Mesothelial cell of epicardium (in vitro differentiated cells): ENCODE measurements around the gene PHAF1. TPM values are rescaled to one million over a fixed set of nuclear protein-coding genes. Genes with fewer than 3 reads are reported as not detected.

Source experiments
- DNase-seq, 2 experiments: peaks; one replicate each; pipeline ENCODE4 v3.0.0; 2021; ENCODE audit warnings: low spot score in 2 of 2; ENCODE audit not compliant: unreplicated experiment in 2 of 2
- H3K27ac Mint-ChIP-seq: 2 replicates; pipeline ENCODE4 v1.8.0; 2021; ENCODE audit warnings: mixed read lengths
- H3K27me3 Mint-ChIP-seq: 2 replicates; pipeline ENCODE4 v1.8.0; 2021; ENCODE audit warnings: low read depth, mixed read lengths
- H3K36me3 Mint-ChIP-seq: 2 replicates; pipeline ENCODE4 v1.8.0; 2021; ENCODE audit warnings: mixed read lengths
- H3K4me1 Mint-ChIP-seq: 2 replicates; pipeline ENCODE4 v1.8.0; 2021; ENCODE audit warnings: mixed read lengths
- H3K4me3 Mint-ChIP-seq: 2 replicates; pipeline ENCODE4 v1.8.0; 2021; ENCODE audit warnings: mild to moderate bottlenecking, moderate library complexity, mixed read lengths
- H3K9me3 Mint-ChIP-seq: 2 replicates; pipeline ENCODE4 v1.8.0; 2021; ENCODE audit warnings: mixed read lengths
- total RNA-seq: library from RNA; stranded (reverse); gene quantifications from 3 replicates; pipeline ENCODE4 v1.2.1, GENCODE V29; 2021
- TF ChIP-seq, protein P1 (sequence below): fragments of 200-600 bp; sonication (generic); IDR thresholded peaks from one replicate; pipeline ENCODE4 v1.5.0; 2021; ENCODE audit warnings: antibody characterized with exemption; ENCODE audit not compliant: unreplicated experiment

PHAF1 gene
- total RNA-seq, 1 donor from 2014 or later, result 20.9 TPM

DNA sequence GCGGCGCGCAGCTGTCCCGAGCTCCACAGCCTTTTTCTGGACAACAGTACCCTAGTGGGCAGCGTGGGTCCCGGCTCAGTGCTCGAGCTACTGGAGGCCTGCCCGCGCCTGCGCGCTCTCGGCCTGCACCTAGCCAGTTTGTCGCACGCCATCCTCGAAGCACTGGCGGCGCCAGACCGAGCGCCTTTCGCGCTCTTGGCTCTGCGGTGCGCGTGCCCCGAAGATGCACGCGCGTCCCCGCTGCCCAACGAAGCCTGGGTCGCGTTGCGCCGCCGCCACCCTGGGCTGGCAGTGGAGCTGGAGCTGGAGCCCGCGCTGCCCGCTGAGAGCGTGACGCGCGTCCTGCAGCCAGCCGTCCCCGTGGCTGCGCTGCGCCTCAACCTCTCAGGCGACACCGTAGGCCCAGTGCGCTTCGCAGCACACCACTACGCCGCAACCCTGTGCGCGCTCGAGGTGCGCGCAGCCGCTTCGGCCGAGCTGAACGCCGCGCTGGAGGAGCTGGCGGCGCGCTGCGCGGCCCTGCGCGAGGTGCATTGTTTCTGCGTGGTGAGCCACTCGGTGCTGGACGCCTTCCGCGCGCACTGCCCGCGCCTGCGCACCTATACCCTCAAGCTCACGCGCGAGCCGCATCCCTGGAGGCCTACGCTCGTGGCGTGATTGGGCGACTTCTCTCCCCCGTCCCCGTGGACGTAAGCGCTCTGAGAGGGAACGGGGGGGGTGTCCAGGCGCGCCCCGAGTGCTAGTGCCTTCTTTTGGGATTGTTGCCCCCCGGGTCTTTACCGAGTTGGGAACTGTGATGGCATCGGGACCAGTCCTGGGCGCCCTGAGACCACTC lies 53.6 kb downstream of the PHAF1 start:
- Mint-ChIP-seq H3K27me3 (peaks cover 95% of the 10 kb centered on the region), H3K27ac (no peak overlapping the region), H3K9me3 (no peaks in the 10 kb centered on the region), H3K4me3 (peak overlapping the region; percentile 49), H3K36me3 (no peaks in the 10 kb centered on the region), H3K4me1 (peaks cover 24% of the 10 kb centered on the region)
- TF ChIP-seq, protein P1, sequence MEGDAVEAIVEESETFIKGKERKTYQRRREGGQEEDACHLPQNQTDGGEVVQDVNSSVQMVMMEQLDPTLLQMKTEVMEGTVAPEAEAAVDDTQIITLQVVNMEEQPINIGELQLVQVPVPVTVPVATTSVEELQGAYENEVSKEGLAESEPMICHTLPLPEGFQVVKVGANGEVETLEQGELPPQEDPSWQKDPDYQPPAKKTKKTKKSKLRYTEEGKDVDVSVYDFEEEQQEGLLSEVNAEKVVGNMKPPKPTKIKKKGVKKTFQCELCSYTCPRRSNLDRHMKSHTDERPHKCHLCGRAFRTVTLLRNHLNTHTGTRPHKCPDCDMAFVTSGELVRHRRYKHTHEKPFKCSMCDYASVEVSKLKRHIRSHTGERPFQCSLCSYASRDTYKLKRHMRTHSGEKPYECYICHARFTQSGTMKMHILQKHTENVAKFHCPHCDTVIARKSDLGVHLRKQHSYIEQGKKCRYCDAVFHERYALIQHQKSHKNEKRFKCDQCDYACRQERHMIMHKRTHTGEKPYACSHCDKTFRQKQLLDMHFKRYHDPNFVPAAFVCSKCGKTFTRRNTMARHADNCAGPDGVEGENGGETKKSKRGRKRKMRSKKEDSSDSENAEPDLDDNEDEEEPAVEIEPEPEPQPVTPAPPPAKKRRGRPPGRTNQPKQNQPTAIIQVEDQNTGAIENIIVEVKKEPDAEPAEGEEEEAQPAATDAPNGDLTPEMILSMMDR, result no peak
- DNase-seq, result no peak

DNA sequence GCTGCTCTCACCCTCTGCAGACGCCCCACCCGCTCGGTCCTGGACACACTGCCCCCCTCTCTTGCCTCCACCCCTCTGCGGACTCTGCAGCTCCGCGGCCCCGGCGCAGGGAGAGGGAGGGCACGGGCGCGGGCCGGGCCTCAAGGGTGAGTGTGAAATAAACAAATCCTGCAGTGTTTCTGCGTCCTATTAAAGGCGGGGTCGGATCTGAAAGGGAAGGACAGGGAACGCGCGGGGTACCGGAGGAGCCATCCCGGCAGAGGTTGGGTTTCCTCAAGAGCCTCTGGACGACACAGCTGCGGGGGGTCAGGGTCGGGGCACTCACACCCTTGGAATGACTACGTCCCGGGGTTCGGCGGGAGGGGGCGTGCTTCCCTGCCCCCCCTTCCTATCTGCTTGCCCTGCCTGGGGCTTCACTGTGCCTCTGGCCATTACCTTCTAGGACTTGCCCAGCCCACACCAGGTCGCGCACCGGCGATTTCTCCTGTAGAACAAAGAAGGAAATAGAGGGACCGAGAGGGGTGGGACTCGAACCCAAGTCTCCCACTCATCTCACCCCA lies 54.3 kb downstream of the PHAF1 start:
- Mint-ChIP-seq H3K27me3 (peaks cover 95% of the 10 kb centered on the region), H3K4me3 (peak overlapping the region; percentile 49), H3K36me3 (no peaks in the 10 kb centered on the region)

DNA sequence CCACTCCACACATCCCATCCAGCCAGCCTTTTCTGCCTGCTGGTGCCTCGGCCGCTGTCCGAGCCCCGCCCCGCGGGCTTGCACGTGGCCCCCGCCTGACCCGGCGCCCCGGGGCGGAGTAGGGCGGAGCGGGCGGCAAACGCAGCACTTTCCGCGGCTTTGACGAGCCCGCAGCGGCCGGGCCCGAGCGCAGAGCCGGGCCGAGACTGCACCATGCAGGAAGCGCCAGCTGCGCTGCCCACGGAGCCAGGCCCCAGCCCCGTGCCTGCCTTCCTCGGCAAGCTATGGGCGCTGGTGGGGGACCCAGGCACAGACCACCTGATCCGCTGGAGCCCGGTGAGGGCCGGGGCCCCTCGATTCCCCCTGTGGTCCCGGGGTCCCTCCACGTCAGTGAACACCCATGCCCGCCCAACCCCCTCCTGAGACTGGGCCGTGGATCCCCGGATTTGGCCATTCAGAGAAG lies 54.9 kb downstream of the PHAF1 start, which contains the start of gene HSF4:
HSF4 (plus strand) TSS at position 147 of the 463 bp plus-strand sequence; CDS start at position 214, 67 bp downstream.
- H3K36me3 Mint-ChIP-seq, result no peaks in the 10 kb centered on the region
- no peak for DNase-seq
- H3K4me1 Mint-ChIP-seq, result peaks cover 27% of the 10 kb centered on the region
- H3K9me3 Mint-ChIP-seq, result no peaks in the 10 kb centered on the region
- H3K27me3 Mint-ChIP-seq, result peaks cover 95% of the 10 kb centered on the region
- TF ChIP-seq, protein P1, result no peak
- H3K4me3 Mint-ChIP-seq, result peak within 1 kb of the TSS; percentile 49
- no peak within 1 kb of the TSS for H3K27ac Mint-ChIP-seq

More for the DNA sequence above, 54.3 kb downstream of the PHAF1 start:
- peaks cover 24% of the 10 kb centered on the region for H3K4me1 Mint-ChIP-seq
- DNase-seq, result no peak
- TF ChIP-seq, protein P1, result no peak
- H3K9me3 Mint-ChIP-seq, result no peaks in the 10 kb centered on the region
- no peak overlapping the region for H3K27ac Mint-ChIP-seq

DNA sequence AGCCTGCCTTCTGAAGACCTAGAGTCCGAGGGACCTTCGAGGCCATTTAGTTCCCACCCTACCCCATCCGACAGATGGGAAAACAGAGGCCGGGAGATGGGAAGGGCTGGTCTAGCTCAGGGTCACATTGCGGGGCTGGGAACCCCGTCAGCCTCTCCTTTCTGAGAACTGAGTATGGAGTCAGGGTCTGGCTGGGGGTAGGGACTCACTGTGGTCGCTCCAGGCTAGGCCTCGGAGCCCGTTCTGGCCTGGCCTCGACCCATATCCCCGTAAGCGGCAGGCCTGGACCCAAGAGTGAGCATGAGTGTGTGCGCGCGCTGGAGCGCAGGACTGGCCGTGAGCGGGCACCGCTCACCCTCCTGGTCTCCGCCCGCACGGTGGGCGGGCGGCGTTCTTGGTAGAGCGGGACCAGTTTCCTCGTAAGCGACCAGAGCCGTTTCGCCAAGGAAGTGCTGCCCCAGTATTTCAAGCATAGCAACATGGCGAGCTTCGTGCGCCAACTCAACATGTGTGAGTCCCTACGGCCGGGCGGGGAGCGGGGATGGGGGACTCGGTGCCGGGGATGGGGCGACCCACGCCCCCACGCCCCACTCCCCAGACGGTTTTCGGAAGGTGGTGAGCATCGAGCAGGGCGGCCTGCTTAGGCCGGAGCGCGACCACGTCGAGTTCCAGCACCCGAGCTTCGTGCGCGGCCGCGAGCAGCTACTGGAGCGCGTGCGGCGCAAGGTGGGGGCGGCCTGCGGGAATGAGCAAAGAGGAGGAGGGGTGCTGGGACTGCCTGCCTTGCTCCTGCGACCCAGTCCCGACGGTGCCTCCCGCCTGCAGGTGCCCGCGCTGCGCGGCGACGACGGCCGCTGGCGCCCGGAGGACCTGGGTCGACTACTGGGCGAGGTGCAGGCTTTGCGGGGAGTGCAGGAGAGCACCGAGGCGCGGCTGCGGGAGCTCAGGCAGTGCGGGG lies 55.7 kb downstream of the PHAF1 start:
- TF ChIP-seq, protein P1, result no peak

DNA sequence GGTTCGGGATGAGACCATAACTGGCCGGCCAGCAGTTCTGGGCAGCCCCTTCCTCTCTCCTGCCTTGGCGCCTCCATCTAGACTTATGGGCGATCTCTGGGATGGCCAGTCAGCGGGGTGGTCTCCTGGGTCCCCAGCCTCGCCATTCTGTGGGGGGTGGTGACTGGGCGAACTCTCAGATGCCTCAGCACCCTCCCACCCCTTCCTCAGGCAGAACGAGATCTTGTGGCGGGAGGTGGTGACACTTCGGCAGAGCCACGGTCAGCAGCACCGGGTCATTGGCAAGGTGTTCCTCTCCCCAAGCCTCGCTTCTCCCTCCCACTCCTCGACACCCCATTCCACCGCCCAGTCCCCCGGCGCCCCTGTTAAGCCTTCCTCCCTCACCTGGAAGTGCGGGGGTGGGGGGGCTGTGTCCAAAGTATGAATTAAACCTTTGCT lies 56.4 kb downstream of the PHAF1 start:
- Mint-ChIP-seq H3K4me1 (peaks cover 27% of the 10 kb centered on the region), H3K4me3 (no peak overlapping the region), H3K27ac (no peak overlapping the region), H3K27me3 (peaks cover 85% of the 10 kb centered on the region), H3K36me3 (no peaks in the 10 kb centered on the region), H3K9me3 (no peaks in the 10 kb centered on the region)
- TF ChIP-seq, protein P1, result no peak
- no peak for DNase-seq

More for the DNA sequence above, 55.7 kb downstream of the PHAF1 start:
- DNase-seq, result no peak
- peaks cover 29% of the 10 kb centered on the region for H3K4me1 Mint-ChIP-seq
- H3K36me3 Mint-ChIP-seq, result no peaks in the 10 kb centered on the region
- peak overlapping the region; percentile 46 for H3K4me3 Mint-ChIP-seq
- H3K9me3 Mint-ChIP-seq, result no peaks in the 10 kb centered on the region
- H3K27me3 Mint-ChIP-seq, result peaks cover 91% of the 10 kb centered on the region
- no peak overlapping the region for H3K27ac Mint-ChIP-seq
